GM18858 (cell line): ENCODE results near the gene GMEB2.

Experiments
- ATAC-seq: cut with Tn5 transposase; IDR thresholded peaks from one replicate; pipeline ENCODE4 v1.9.1; 2021; ENCODE audit not compliant: unreplicated experiment

GMEB2 gene

DNA sequence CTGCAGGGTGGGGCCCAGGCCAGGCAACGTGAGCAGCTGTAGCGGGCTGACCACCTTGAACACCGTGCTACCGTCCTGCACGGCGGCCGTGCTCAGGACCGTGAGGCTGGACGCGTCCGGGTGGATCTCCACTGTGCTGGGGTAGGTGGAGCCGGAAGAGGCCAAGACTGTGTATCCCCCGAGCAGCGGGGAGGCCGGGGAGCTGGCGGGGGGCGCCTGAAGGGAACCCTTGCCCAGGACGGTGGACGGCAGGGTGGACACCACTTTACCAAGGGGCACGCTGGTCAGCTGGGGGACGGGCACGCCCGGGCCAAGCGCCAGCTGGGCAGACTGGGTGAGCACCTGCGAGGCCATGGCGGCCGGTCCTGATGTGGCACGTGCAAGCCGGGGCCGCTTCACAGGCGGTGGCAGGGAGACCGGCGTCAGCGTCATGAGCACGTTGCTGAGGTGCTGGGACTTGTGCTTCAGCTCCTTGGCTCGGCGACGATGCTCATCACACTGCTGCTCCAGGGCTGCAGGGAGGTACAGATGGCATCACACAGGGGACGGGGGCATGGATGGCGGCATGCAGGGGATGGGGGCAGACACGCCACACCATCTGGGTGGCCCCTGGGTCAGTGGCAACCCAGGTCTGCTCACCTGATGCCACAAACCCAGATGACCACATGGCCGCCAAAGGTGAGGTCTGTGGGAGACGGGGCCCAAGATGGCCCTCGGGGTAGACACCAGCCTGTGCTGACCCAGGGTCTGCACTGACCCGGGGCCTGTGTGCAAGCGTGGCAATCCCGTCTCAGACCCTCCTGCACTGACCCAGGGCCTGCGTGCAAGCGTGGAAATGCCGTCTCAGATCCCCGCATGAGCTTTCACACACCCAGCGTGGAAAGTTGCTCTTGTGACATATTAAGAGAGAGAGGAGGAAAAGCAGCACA lies 36.4 kb downstream of the GMEB2 start:
- no peak for ATAC-seq

DNA sequence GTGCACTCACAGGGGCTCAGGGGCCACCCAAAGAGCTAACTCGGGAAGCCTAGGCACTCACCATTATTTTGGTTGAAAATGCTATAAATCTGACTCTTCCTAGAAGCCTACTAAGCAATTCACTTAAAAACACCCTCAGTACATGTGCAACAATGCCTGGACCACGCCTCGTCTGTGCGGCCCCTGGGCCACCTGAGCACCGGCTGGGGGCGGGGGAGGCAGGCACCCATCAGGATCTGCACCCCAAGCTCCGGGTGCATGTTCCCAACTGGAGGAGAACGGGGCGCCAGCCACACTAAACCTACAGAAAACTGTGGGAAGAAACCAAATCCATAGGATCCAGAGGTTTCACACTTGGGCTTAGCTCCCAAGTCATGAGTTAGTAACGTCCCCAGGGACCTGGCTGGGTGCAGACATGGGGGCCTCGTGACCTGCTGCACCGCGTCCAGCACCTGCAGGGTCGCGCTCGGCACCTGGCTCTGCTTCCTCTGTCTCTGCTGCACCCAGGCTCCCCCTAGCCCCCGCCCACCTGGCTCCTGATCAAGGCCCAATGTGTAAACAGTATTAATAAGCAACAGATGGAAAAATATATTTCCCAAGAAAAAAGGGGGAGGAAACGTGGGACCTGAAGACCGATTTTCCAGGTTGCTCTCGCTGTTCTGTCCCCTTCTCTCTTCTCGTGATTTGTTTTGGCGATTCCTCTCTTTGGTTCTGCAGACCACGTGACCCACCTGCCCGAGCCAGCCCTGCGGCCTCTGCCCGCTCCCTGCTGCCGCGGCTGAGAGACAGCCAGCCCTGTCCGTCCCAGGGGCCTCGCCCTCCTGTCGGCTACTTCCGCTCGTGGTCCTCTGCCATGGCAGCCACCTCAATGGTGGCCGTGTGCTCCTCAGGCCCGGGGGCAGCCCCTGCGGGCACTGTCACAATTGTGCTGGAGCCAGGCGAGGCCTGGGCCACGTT lies 37.4 kb downstream of the GMEB2 start:
- no peak for ATAC-seq

GRCh38 chr20:63588641-63589041 lies 38.3 kb downstream of the GMEB2 start:
- ATAC-seq = no peak

DNA sequence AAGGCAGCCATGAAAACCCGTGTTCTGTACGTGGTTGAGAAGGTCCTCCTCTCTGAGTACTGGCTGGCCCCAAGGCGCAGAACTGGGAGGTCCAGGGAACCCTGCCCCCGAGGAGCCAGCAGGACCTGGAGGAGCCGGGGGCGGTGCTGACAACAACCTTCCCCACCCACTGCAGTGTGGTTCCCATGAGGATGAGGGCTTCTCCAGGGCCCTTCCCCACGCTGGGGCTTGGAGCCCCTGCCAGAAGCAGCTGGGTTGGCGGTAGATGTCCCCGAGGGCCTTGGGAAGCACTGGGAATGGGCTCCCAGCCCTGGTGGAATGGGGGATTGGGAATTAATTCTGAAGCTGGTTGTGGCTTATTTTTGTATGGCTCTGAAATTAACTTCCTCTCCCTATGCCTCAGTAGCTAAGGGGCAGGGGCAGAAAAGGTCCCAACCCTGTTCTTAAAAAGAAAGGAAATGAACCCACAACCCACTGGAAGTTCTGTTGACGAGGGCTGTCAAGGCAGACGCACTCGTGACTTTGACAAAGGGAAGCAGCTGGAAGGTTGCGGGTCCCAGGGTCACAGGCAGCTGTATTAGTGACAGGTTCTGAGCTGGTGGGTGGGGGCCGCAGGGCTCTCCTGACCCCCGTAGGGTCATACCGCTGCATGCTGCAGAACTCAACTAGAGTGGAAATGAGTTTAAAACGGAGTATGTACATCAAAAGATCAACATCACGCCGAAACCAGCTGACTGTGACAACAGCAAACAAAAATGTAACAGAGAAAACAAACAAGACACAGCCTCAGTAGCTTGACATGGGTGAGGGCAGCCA lies 38.9 kb downstream of the GMEB2 start:
- no peak for ATAC-seq

DNA sequence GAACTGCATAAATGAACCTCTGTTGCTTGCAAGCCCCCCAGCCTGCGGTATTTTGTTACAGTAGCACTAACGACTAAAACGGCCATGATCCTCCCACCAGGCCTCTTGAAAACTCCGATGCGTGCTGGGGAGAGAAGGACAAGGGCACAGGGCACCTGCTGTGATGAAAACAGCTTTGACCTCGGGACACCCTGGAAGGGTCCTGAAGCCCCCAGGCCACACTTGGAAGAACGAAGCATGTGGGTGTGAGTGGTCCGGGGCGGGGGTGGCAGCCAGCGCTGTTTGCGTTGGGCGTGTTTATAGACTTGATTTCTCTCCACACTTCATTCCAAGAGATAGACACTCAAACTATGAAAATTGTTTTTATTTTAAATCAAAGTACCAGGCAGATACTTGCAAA lies 39.6 kb downstream of the GMEB2 start:
- no peak for ATAC-seq

GRCh38 chr20:63586797-63587196 lies 40.1 kb downstream of the GMEB2 start:
- no peak for ATAC-seq

DNA sequence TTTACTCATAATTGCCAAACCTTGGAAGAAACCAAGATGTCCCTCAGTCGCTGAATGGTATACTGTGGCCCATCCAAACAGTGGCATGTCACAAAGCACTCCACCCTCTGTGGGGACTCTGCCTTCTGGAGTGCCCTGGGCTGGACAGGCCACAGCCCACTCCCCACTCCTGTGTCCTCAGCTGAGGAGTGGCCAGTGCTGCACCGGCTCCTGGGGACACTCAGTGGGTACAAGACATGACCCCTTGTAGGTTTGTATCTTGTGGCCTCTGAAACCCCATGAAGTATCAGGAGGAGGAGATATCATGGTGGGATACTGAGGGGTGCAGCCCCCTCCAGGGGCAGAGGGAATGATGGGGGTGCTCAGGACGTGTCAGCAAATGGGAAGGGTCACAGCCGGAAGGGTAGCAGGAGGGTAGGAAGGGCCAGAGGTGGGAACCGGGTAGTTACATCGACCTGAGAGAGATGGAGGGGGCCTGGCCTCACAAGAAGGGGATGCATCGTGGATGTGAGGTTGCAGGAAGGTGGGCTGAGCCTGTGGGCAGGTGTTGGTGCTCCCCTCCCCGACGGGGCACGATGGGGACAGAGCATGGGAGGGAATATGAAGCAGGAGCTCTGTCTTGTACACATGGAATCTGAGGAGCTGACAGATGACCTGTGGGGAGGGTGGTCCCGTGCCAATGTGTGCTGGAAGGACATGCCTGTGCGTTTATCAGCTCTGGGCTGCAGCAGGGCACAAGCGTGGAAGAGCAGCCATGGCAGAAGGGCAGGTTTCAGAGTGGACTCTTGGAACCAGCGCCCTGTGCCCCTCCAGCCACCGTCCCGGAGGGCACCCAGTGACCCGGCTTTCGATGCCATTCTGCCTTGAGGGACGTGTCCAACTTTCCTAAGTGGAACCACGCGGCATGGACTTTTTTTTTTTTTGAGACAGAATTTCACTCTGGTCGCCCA lies 41.0 kb downstream of the GMEB2 start:
- ATAC-seq = no peak

- ATAC-seq = no peak
These were observed 44.4 kb downstream of the GMEB2 start for GRCh38 chr20:63582382-63583063.

DNA sequence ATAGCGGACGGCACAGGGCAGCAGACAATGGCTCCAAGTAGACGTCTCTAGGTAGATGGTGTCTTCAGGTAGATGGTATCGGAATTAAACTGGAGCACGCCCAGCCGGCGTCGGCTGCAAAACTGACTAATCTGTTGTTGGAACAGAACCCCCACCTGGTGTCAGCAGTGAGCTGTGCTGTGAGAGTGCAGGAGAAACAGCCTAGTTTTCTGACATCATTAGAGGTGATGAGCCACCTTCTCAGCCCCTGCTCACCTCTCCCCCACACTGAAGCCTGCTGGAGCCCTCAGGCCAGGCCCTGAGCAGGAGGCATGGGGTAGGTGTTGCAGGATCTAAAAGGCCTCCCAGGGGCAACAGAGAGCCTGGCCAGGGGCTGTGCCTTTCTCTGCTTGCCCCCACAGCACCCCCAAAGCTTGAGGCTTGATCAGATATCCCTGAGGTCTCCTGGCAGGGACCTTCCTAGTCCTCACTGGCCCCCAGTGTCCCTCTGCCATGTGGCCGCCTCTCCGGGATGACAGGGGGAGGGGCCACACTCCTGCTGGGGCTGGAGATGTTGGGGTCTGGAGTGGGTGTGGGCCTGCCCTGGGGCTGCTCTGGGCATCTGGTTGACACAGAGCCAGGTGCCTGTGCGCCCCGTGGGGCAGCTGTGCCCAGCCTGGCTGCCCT lies 46.0 kb downstream of the GMEB2 start:
- ATAC-seq = no peak

GRCh38 chr20:63579017-63579694 lies 47.7 kb downstream of the GMEB2 start:
- no peak for ATAC-seq

DNA sequence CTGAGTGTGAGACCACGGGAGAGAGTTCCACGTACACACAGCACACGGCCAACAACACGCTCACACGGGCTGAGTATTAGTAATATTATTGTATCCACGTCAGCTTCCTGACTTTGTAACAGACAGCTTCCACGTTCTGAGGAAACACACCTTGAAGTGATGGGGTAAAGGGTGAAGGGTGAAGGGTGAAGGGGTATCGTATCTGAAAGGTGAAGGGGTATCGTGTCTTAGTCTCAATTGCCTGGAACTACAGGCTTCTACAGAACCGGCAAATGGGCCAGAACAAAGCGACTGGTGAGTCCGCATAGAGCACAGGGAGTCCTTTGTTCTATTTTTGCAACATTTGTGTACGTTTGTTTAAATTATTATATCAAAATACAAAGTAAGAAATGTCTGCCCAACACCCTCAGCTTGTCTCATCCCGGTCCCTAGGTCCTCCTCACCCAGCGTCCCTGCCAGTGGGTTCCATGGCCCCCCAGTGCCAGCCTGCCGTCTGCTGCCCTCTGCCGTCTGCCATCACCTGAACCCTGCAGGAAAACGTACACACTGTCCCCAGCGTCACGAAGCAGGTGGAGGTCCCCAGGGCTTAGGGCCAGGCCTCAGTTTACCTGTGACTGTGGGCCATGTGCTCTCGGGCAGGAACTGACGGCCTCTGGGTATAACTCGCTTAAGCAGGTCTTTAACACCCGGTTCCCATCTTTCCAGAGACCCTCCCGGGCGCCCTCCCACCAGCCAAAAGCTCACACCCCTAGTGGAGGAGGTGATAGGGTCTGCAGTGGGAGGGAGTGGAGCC lies 48.5 kb downstream of the GMEB2 start:
- no peak for ATAC-seq

- ATAC-seq = no peak
These were observed 49.5 kb downstream of the GMEB2 start for GRCh38 chr20:63577317-63577894.

GRCh38 chr20:63576311-63576710 lies 50.6 kb downstream of the GMEB2 start:
- ATAC-seq = no peak

GRCh38 chr20:63574829-63575743 lies 51.8 kb downstream of the GMEB2 start:
- no peak for ATAC-seq

- no peak for ATAC-seq
These were observed 52.6 kb downstream of the GMEB2 start, which contains the start of gene HELZ2 for GRCh38 chr20:63574156-63574828. TSS of gene HELZ2 (minus strand) at chr20:63574239. CDS start at chr20:63572385, 1,854 bp downstream.
